ENCODE data around the gene DLX3. TPM values are rescaled to one million over a fixed set of nuclear protein-coding genes. Genes with fewer than 3 reads are reported as not detected.

Gene DLX3
- total and polyA plus RNA-seq, 8 donors, result 0.68 TPM; not detected in 7

- Histone ChIP-seq H3K9me3 (no peaks in the 10 kb centered on the region), H3K36me3 (no peaks in the 10 kb centered on the region), H3K27ac (no peak overlapping the region), H3K4me1 (peaks cover 18 to 35% (median 29%) of the 10 kb centered on the region in 4 donors), H3K4me3 (no peak overlapping the region), H3K27me3 (peaks cover 12 to 98% (median 71%) of the 10 kb centered on the region in 3 donors)
- no peak for DNase-seq
- TF ChIP-seq POLR2AphosphoS5 (IDR thresholded peaks at IDR 0.05) (no peak), POLR2A (IDR thresholded peaks at IDR 0.05) (no peak), EP300 (IDR thresholded peaks at IDR 0.05) (no peak), CTCF (IDR thresholded peaks at IDR 0.05) (no peak)
- 55 to 60% (median 57%) methylated on average over 11 of the region's 11 CpGs for WGBS, 5 donors
- intact Hi-C loops (cut with DNase I; ENCODE audit: low total_unique reads), result loop anchor here (5.0 kb wide), 2 partner anchors 47 to 137 kb away; no protein-coding TSS in a partner anchor
These were observed 4.0 kb upstream of the DLX3 start for GRCh38 chr17:49998836-49999511.

DNA sequence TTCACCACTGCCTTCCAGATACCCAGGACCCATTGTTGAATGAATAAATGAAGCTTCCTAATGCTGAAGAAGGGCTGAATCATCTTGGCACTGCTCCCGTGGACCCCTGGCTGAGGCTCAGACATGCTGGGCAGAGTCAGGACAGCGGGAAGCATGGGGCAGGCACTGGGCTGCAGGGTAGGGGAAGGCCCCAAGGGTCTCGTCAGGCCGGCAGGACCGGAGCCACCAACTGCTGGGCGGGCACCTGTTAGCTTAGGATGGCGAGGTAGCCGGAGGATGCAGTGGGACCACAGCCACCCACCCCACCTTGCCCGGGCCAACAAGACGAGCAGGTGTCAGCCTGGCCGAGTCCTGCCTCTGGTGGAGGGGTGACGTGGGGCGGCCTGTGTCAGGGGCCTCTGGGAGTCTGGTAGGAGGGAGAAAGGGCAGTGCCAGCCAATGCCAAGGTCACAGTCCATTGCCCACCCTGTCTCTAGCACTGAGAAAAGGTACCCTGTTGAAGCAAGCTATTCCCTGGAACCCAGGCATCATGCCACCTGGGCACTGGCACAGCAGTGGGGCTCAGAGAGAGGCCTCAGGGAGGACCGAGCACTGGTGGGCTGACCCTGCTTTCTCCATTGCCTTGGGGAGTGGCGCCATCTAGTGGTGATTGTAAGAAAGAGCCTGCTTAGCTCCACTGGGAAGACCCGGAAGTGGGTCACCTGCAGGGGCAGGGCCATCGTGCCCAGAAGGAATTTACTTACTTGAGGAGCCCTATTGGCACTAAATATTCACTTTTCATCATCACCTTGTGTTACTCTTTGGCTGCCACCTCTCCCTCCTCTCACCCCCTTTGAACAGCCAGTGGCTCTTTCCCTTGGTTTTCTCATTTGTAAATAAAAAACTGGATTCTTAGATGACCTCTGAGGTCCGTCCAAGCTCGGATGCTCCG, 3.0 kb upstream of the DLX3 start:
- no peaks in the 10 kb centered on the region for H3K9me3 ChIP-seq
- WGBS, 5 donors, result 35 to 43% (median 41%) methylated on average over 14 to 20 of the region's 20 CpGs
- no peak overlapping the region for H3K27ac ChIP-seq
- peaks cover 28 to 44% (median 38%) of the 10 kb centered on the region in 4 donors for H3K4me1 ChIP-seq
- no peak overlapping the region for H3K4me3 ChIP-seq
- DNase-seq, result peak; percentile 79 to 96
- H3K36me3 ChIP-seq, result no peaks in the 10 kb centered on the region
- peaks cover 12 to 98% (median 79%) of the 10 kb centered on the region in 3 donors for H3K27me3 ChIP-seq
- peak in 5 of 7 experiments; percentile 85 to 97 (median 91) for TF ChIP-seq CTCF (IDR thresholded peaks at IDR 0.05)
- TF ChIP-seq EP300 (IDR thresholded peaks at IDR 0.05), result no peak
- TF ChIP-seq POLR2AphosphoS5 (IDR thresholded peaks at IDR 0.05), result peak in 1 of 3 donors; percentile 14
- intact Hi-C loops (cut with DNase I; ENCODE audit: low total_unique reads), result loop anchor here (5.0 kb wide), 2 partner anchors 46 to 136 kb away; no protein-coding TSS in a partner anchor

- no peak for DNase-seq
- H3K4me1 ChIP-seq, result peaks cover 28 to 46% (median 41%) of the 10 kb centered on the region in 4 donors
- no peaks in the 10 kb centered on the region for H3K9me3 ChIP-seq
- intact Hi-C loops (cut with DNase I; ENCODE audit: low total_unique reads), result loop anchor here (5.0 kb wide), 2 partner anchors 45 to 135 kb away; no protein-coding TSS in a partner anchor
- H3K27ac ChIP-seq, result no peak overlapping the region
- no peaks in the 10 kb centered on the region for H3K36me3 ChIP-seq
- TF ChIP-seq EP300 (IDR thresholded peaks at IDR 0.05) (no peak), POLR2A (IDR thresholded peaks at IDR 0.05) (no peak), POLR2AphosphoS5 (IDR thresholded peaks at IDR 0.05) (no peak), CTCF (IDR thresholded peaks at IDR 0.05) (no peak)
- peaks cover 12 to 98% (median 82%) of the 10 kb centered on the region in 3 donors for H3K27me3 ChIP-seq
- WGBS, 5 donors, result 15 to 28% (median 21%) methylated on average over 6 of the region's 6 CpGs
- H3K4me3 ChIP-seq, result peak overlapping the region in 1 of 4 donors; percentile 53
These were observed 2.3 kb upstream of the DLX3 start for GRCh38 chr17:49997301-49997650.
